HG03196 (cell line): ENCODE results near the gene TSNAXIP1.
"Not testable (repeated sequence)": the region's sequence is repeated elsewhere in the genome, so short reads cannot be mapped to it uniquely, and the experiment has no call there.

ENCODE experiments used
- ATAC-seq: cut with Tn5 transposase; IDR thresholded peaks from one replicate; pipeline ENCODE4 v1.9.1; 2021; ENCODE audit not compliant: unreplicated experiment

Gene TSNAXIP1

GRCh38 chr16:67833415-67834241, 26.9 kb downstream of the TSNAXIP1 start:
- ATAC-seq = peak; percentile 93

GRCh38 chr16:67834242-67834614, 27.5 kb downstream of the TSNAXIP1 start:
- ATAC-seq = no peak

DNA sequence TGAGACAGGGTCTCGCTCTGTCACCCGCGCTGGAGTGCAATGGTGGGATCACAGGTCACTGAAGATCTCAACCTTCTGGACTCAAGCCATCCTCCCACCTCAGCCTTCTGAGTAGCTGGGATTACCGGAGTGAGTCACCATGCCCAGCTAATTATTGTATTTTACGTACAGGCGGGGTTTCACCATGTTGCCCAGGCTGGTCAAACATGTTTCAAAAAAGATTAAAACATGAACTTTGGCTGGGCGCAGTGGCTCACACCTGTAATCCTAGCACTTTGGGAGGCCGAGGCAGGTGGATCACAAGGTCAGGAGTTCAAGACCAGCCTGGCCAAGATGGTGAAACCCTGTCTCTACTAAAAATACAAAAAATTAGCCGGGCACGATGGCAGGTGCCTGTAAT, 30.5 kb downstream of the TSNAXIP1 start:
- ATAC-seq = not testable (repeated sequence)

DNA sequence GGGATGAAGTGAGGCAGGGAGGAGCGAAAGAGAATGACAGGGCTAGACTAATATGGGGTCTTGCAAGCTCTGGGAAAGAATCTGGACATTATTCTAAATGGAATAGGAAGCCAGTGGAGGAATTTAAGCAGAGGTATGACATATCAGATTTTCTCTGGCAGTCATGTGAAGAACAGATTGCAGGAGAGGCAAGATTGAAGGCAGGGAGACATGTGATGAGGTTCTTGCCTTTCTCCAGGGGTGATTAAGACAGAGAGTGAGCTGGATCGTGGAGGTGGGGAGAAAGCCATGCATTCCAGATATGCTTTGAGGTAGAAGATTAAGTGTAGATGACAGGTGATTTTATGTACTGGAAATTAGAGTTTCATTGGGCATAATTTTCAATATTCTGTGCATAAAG, 31.1 kb downstream of the TSNAXIP1 start:
- no peak for ATAC-seq

- no peak for ATAC-seq
Observed at GRCh38 chr16:67841198-67841815, 34.6 kb downstream of the TSNAXIP1 start.

GRCh38 chr16:67841816-67842508, 35.3 kb downstream of the TSNAXIP1 start, which contains the start of gene THAP11:
THAP11 (plus strand) TSS chr16:67842320; CDS start chr16:67842555, 235 bp downstream.
- peak; percentile 45 for ATAC-seq

DNA sequence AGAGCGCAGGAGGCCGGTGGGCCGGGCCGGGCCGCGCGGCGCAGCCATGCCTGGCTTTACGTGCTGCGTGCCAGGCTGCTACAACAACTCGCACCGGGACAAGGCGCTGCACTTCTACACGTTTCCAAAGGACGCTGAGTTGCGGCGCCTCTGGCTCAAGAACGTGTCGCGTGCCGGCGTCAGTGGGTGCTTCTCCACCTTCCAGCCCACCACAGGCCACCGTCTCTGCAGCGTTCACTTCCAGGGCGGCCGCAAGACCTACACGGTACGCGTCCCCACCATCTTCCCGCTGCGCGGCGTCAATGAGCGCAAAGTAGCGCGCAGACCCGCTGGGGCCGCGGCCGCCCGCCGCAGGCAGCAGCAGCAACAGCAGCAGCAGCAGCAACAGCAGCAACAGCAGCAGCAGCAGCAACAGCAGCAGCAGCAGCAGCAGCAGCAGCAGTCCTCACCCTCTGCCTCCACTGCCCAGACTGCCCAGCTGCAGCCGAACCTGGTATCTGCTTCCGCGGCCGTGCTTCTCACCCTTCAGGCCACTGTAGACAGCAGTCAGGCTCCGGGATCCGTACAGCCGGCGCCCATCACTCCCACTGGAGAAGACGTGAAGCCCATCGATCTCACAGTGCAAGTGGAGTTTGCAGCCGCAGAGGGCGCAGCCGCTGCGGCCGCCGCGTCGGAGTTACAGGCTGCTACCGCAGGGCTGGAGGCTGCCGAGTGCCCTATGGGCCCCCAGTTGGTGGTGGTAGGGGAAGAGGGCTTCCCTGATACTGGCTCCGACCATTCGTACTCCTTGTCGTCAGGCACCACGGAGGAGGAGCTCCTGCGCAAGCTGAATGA, 36.0 kb downstream of the TSNAXIP1 start:
- ATAC-seq = peak; percentile 6

GRCh38 chr16:67843343-67843765, 36.7 kb downstream of the TSNAXIP1 start:
- ATAC-seq = no peak

GRCh38 chr16:67844497-67844896, 37.8 kb downstream of the TSNAXIP1 start:
- no peak for ATAC-seq

DNA sequence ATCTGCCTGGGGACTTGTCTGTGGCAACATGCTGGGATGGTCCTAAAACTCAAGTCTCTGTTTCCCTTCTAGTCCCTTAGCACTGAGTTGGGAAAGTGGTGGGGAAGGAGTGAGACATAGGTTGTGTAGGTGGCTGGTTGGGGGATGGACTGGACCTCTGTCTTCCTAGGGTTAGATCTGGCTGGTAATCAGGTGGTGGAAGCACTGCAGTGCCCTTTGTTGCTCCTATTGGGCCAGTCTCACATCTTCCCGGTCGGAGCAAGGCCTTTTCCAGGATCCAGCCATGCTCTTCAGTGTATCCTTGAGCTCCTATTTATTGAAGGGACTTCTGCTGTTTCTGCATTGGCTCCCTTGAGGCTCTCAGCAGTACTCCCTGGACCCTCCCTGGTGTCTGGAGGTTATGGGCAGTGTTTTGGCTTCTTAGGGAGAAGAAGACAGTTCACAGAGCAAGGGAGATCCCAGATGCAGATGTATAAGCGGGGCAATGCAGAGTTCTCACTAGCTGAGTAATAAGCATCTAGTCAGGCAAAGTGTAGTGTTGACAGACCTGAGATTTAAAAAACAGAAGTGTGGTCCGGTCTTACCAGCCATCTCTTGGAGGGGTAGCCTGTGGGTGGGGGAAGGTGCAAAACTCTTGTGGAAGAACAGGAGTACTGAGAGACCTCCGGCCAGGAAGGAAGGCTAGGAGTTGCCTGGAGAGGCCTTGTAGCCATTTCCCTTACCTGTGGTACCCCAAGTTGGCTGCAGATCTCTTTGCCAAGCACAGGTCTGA, 38.8 kb downstream of the TSNAXIP1 start:
- ATAC-seq = no peak

DNA sequence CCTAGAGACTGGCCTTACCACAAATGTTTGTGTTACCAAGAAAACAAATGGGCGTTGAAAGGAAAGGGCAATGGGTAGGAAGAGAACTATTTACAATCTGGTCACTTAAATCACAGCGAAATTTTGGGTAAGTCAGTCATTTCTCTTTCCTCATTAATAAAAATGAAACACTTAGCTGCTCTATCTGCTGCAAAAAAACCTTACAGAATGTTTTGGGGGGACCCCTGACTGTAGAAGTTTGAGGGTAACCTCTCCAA, 39.3 kb downstream of the TSNAXIP1 start:
- ATAC-seq = no peak

- peak; percentile 44 for ATAC-seq
Observed at GRCh38 chr16:67846320-67847063, 39.8 kb downstream of the TSNAXIP1 start, which contains the start of gene NUTF2. NUTF2 (plus strand) TSS chr16:67846933; CDS start chr16:67865131, 18,198 bp downstream.

GRCh38 chr16:67847064-67847861, 40.6 kb downstream of the TSNAXIP1 start, which contains the start of gene CENPT:
CENPT (minus strand) TSS chr16:67847693; CDS start chr16:67833859, 13,834 bp downstream.
- ATAC-seq = peak; percentile 34

DNA sequence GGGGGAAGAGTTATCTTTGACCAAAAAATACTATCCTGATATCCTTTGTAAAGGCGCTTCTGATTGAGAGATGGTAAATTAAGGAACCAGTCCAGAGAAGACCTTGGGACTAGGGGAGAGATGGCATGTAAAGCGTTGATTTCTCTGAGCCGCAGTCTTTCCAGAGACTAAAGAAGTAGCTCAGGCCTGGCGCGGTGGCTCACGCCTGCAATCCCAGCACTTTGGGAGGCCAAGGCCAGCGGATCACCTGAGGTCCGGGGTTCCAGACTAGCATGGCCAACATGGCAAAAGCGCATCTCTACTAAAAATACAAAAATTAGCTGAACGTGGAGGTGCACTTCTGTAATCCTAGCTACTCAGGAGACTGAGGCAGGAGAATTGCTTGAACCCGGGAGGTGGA, 41.4 kb downstream of the TSNAXIP1 start:
- ATAC-seq = no peak

GRCh38 chr16:67853670-67854069, 47.0 kb downstream of the TSNAXIP1 start:
- ATAC-seq = no peak

DNA sequence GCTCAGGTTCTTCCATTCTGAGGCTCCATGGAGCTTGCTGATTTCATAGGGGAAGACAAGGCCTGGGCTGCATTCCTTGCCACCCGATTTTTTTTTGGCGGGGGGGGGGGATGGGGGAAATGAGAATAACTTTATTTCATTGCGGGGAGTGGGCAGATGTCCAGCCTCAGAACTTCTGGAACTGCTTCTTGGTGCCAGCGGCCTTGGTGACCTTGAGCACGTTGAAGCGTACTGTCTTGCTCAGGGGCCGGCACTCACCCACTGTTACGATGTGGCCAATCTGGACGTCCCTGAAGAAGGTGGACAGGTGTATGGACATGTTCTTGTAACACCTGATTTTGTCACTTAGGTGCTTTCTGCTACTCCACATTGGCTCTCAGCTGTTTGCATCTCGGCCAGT, 49.1 kb downstream of the TSNAXIP1 start:
- no peak for ATAC-seq

- ATAC-seq = no peak
Observed at GRCh38 chr16:67856927-67857546, 50.3 kb downstream of the TSNAXIP1 start.

- no peak for ATAC-seq
Observed at GRCh38 chr16:67857547-67858233, 51.0 kb downstream of the TSNAXIP1 start.
